Rectal smooth muscle tissue (tissue), 1 donor: ENCODE measurements around the gene ZNF207.
"Not testable (repeated sequence)": the region's sequence is repeated elsewhere in the genome, so short reads cannot be mapped to it uniquely, and the experiment has no call there.

Experiments
- H3K27ac ChIP-seq: one replicate; pipeline ENCODE4 v1.7.0; 2013; ENCODE audit warnings: low read depth, low read length, inconsistent platforms
- H3K27me3 ChIP-seq: one replicate; pipeline ENCODE4 v1.7.0; 2013; ENCODE audit warnings: low read length; ENCODE audit not compliant: control insufficient read depth, insufficient read depth
- H3K36me3 ChIP-seq: one replicate; pipeline ENCODE4 v1.7.0; 2013; ENCODE audit warnings: low read length; ENCODE audit not compliant: control insufficient read depth, insufficient read depth
- H3K4me1 ChIP-seq: one replicate; pipeline ENCODE4 v1.7.0; 2013; ENCODE audit warnings: low read length; ENCODE audit not compliant: control insufficient read depth, insufficient read depth
- H3K4me3 ChIP-seq: one replicate; pipeline ENCODE4 v1.7.0; 2013; ENCODE audit warnings: low read length
- H3K9ac ChIP-seq: one replicate; pipeline ENCODE4 v1.7.0; 2013; ENCODE audit warnings: low read length

ZNF207 gene

GRCh38 chr17:32410085-32410484 is 60.1 kb downstream of the ZNF207 start:
- not testable (repeated sequence) for H3K27ac ChIP-seq, H3K27me3 ChIP-seq, H3K36me3 ChIP-seq, H3K4me3 ChIP-seq, H3K9ac ChIP-seq, H3K4me1 ChIP-seq

GRCh38 chr17:32426894-32427293 is 76.9 kb downstream of the ZNF207 start:
- Histone ChIP-seq H3K4me1 (no peaks in the 10 kb centered on the region), H3K4me3 (no peak overlapping the region), H3K36me3 (no peaks in the 10 kb centered on the region), H3K9ac (no peak overlapping the region), H3K27me3 (no peaks in the 10 kb centered on the region), H3K27ac (no peak overlapping the region)

GRCh38 chr17:32429598-32429997 is 79.6 kb downstream of the ZNF207 start:
- Histone ChIP-seq H3K27ac (no peak overlapping the region), H3K4me1 (no peaks in the 10 kb centered on the region), H3K27me3 (no peaks in the 10 kb centered on the region), H3K9ac (no peak overlapping the region), H3K4me3 (no peak overlapping the region), H3K36me3 (no peaks in the 10 kb centered on the region)
